HG03342 (cell line): ENCODE results near the gene IFNB1.

Source experiments
- ATAC-seq: cut with Tn5 transposase; IDR thresholded peaks from one replicate; pipeline ENCODE4 v1.9.1; 2021; ENCODE audit warnings: mild to moderate bottlenecking, moderate library complexity; ENCODE audit not compliant: unreplicated experiment

IFNB1 gene

GRCh38 chr9:21070906-21071305 lies 6.8 kb downstream of the IFNB1 start:
- no peak for ATAC-seq

- ATAC-seq = no peak
Measured at GRCh38 chr9:21070171-21070571, 7.6 kb downstream of the IFNB1 start.

- peak; percentile 59 for ATAC-seq
Measured at GRCh38 chr9:21060919-21061561, 16.7 kb downstream of the IFNB1 start.

- ATAC-seq = no peak
Measured at GRCh38 chr9:21056931-21057330, 20.8 kb downstream of the IFNB1 start.

GRCh38 chr9:21053851-21054250 lies 23.9 kb downstream of the IFNB1 start:
- no peak for ATAC-seq

- no peak for ATAC-seq
Measured at GRCh38 chr9:21047281-21047691, 30.5 kb downstream of the IFNB1 start.

- ATAC-seq = no peak
Measured at GRCh38 chr9:21043841-21044240, 33.9 kb downstream of the IFNB1 start.

- ATAC-seq = no peak
Measured at GRCh38 chr9:21042466-21042865, 35.3 kb downstream of the IFNB1 start.

GRCh38 chr9:21039302-21039701 lies 38.4 kb downstream of the IFNB1 start:
- no peak for ATAC-seq

GRCh38 chr9:21037278-21037677 lies 40.5 kb downstream of the IFNB1 start:
- no peak for ATAC-seq

GRCh38 chr9:21031808-21032183 lies 45.9 kb downstream of the IFNB1 start:
- no peak for ATAC-seq

GRCh38 chr9:21031091-21031807 lies 46.5 kb downstream of the IFNB1 start, which contains the start of gene HACD4:
Gene HACD4 (minus strand): TSS chr9:21031640. CDS start chr9:21031590, 50 bp downstream.
- peak; percentile 65 for ATAC-seq

- peak; percentile 83 for ATAC-seq
Measured at GRCh38 chr9:21030389-21031035, 47.2 kb downstream of the IFNB1 start.

GRCh38 chr9:21029661-21030060 lies 48.1 kb downstream of the IFNB1 start:
- ATAC-seq = no peak

GRCh38 chr9:21028466-21028865 lies 49.3 kb downstream of the IFNB1 start:
- no peak for ATAC-seq

- ATAC-seq = no peak
Measured at GRCh38 chr9:21027295-21027694, 50.4 kb downstream of the IFNB1 start.
